A673 (cell line): ENCODE measurements around the gene RGS7. TPM values are rescaled to one million over a fixed set of nuclear protein-coding genes. Genes with fewer than 3 reads are reported as not detected.

Source experiments
- BruUV-seq: library from RNA; stranded (reverse); fragments of 400-500 nt; replicated peaks from 2 replicates; lab custom pipeline; 2021; lab: Mats Ljungman, UMichigan
- CTCF ChIA-PET: fragments of 300-600 bp; sonication (Branson Sonifier 250); formaldehyde crosslinking; loops from one replicate; lab custom pipeline; 2022; ENCODE audit warnings: antibody characterized with exemption; lab: Charles Lee
- POLR2A ChIA-PET: fragments of 300-600 bp; sonication (Branson Sonifier 250); formaldehyde crosslinking; loops from one replicate; lab custom pipeline; 2022; ENCODE audit warnings: antibody characterized with exemption; ENCODE audit not compliant: low non-redundant PET; lab: Charles Lee
- DNase-seq: peaks from one replicate; pipeline ENCODE4 v3.0.0-alpha.2; 2015; ENCODE audit warnings: low spot score
- H3K27ac ChIP-seq: fragments of 200-600 bp; sonication (generic); 2 replicates; pipeline ENCODE4 v1.5.1; 2016; ENCODE audit warnings: mixed run types, low read depth, mild to moderate bottlenecking, mixed read lengths, antibody characterized with exemption, low read length; ENCODE audit not compliant: poor library complexity, severe bottlenecking
- H3K27me3 ChIP-seq: fragments of 200-600 bp; sonication (generic); replicated peaks from 2 replicates; pipeline ENCODE4 v1.6.1; 2017; ENCODE audit warnings: mixed run types, low read depth, mild to moderate bottlenecking, mixed read lengths, antibody characterized with exemption, low read length; ENCODE audit not compliant: insufficient read depth, poor library complexity
- H3K36me3 ChIP-seq: fragments of 200-600 bp; sonication (generic); 2 replicates; pipeline ENCODE4 v1.6.1; 2016; ENCODE audit warnings: mixed run types, mild to moderate bottlenecking, mixed read lengths, antibody characterized with exemption, low read length; ENCODE audit not compliant: insufficient read depth, poor library complexity, severe bottlenecking
- H3K4me1 ChIP-seq: fragments of 200-600 bp; sonication (generic); 2 replicates; pipeline ENCODE4 v1.6.1; 2017; ENCODE audit warnings: mixed run types, mild to moderate bottlenecking, mixed read lengths, antibody characterized with exemption, low read length; ENCODE audit not compliant: insufficient read depth, poor library complexity, severe bottlenecking
- H3K4me3 ChIP-seq: fragments of 200-600 bp; sonication (generic); 2 replicates; pipeline ENCODE4 v1.5.1; 2016; ENCODE audit warnings: low read depth, mixed run types, mild to moderate bottlenecking, mixed read lengths, low read length; ENCODE audit not compliant: poor library complexity, severe bottlenecking
- H3K9me3 ChIP-seq: fragments of 200-600 bp; sonication (generic); 2 replicates; pipeline ENCODE4 v1.6.1; 2016; ENCODE audit warnings: mixed run types, low read depth, mild to moderate bottlenecking, mixed read lengths, antibody characterized with exemption, low read length; ENCODE audit not compliant: poor library complexity, severe bottlenecking
- CTCF ChIP-seq: fragments of 300-800, 200-600 bp; sonication (generic); conservative IDR thresholded peaks from 2 replicates; pipeline ENCODE4 v1.5.1; 2017; ENCODE audit warnings: low read depth, mild to moderate bottlenecking, antibody characterized with exemption, low read length, moderate library complexity, mixed read lengths
- EZH2 ChIP-seq: fragments of 200-600 bp; sonication (generic); IDR thresholded peaks from 2 replicates; pipeline ENCODE4 v1.6.1; 2017; ENCODE audit warnings: borderline replicate concordance, low read depth, mild to moderate bottlenecking, mixed read lengths, antibody characterized with exemption, low read length; ENCODE audit not compliant: poor library complexity, severe bottlenecking
- intact Hi-C: fragments of 100-400 bp; cut with micrococcal nuclease; formaldehyde crosslinking; loops from one replicate; pipeline ENCODE4 v1.10.0; 2022; ENCODE audit not compliant: unreplicated experiment
- total RNA-seq: library from RNA; stranded (reverse); gene quantifications from 2 replicates; pipeline ENCODE4 v1.2.3, GENCODE V29; 2021

RGS7 gene
- total RNA-seq, 1 experiment from 2014 or later, result not detected

GRCh38 chr1:240800291-240800690 lies 556.7 kb downstream of the RGS7 start:
- no TSS peak for BruUV-seq
- CTCF ChIA-PET, result no interaction called here
- Histone ChIP-seq H3K4me1 (no peaks in the 10 kb centered on the region), H3K27me3 (peaks cover 3% of the 10 kb centered on the region), H3K4me3 (no peak overlapping the region), H3K36me3 (no peaks in the 10 kb centered on the region), H3K9me3 (no peaks in the 10 kb centered on the region), H3K27ac (no peak overlapping the region)
- no peak for TF ChIP-seq EZH2
- no peak for TF ChIP-seq CTCF
- POLR2A ChIA-PET, result no interaction called here
- intact Hi-C loops, result no loop called here
- no peak for DNase-seq

- TF ChIP-seq CTCF, result no peak
- TF ChIP-seq EZH2, result no peak
- ChIA-PET POLR2A (no interaction called here), CTCF (no interaction called here)
- Histone ChIP-seq H3K27ac (no peak overlapping the region), H3K4me3 (no peak overlapping the region), H3K9me3 (no peaks in the 10 kb centered on the region), H3K27me3 (peaks cover 3% of the 10 kb centered on the region), H3K36me3 (no peaks in the 10 kb centered on the region), H3K4me1 (no peaks in the 10 kb centered on the region)
- DNase-seq, result no peak
- intact Hi-C loops, result no loop called here
- BruUV-seq, result no TSS peak
Observed at GRCh38 chr1:240797050-240797449, 560.0 kb downstream of the RGS7 start.

GRCh38 chr1:240794046-240794843 lies 562.8 kb downstream of the RGS7 start:
- DNase-seq, result no peak
- CTCF ChIA-PET, result no interaction called here
- H3K36me3 ChIP-seq, result no peaks in the 10 kb centered on the region
- H3K9me3 ChIP-seq, result no peaks in the 10 kb centered on the region
- intact Hi-C loops, result no loop called here
- BruUV-seq, result no TSS peak
- POLR2A ChIA-PET, result no interaction called here
- H3K4me1 ChIP-seq, result no peaks in the 10 kb centered on the region
- no peak overlapping the region for H3K4me3 ChIP-seq
- TF ChIP-seq EZH2, result no peak
- TF ChIP-seq CTCF, result no peak
- H3K27me3 ChIP-seq, result peaks cover 3% of the 10 kb centered on the region
- H3K27ac ChIP-seq, result no peak overlapping the region
